HG03045 (cell line): ENCODE results near the gene ZNF765.
"Not testable (repeated sequence)": the region's sequence is repeated elsewhere in the genome, so short reads cannot be mapped to it uniquely, and the experiment has no call there.

ENCODE experiments used
- ATAC-seq: cut with Tn5 transposase; IDR thresholded peaks from one replicate; pipeline ENCODE4 v1.9.1; 2021; ENCODE audit warnings: mild to moderate bottlenecking, moderate library complexity; ENCODE audit not compliant: unreplicated experiment

ZNF765 gene

DNA sequence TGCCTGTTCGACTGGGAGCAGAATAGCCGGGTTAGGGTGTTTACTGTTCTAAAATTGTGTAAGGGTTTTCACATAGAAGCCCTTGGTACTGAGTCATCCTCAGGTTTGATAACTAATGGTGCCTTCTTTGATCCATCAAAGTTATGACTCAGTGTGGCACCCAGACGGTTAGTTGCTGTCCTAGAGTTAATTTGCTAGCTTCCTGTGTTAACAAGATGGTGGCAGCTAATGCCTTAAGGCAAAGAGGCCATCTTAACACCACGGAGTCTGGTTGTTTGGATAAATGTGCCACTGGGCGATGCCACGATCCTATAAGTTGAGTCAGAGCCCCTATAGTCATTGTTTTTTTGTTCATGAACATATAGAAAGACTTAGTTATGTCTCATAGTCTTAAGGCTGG, 80.5 kb downstream of the ZNF765 start:
- not testable (repeated sequence) for ATAC-seq
